Stimulated activated CD4-positive, alpha-beta T cell treated with anti-CD3 and anti-CD28 coated beads, Interleukin-12 subunit alpha, Interleukin-12 subunit beta, amount 100 ng/mL, for 24 hours (primary cell): ENCODE results near the gene SPEM3.
"Not testable (repeated sequence)": the region's sequence is repeated elsewhere in the genome, so short reads cannot be mapped to it uniquely, and the experiment has no call there.

ENCODE experiments used
- DNase-seq, 2 experiments: peaks; one replicate each; pipeline ENCODE4 v3.0.0-alpha.2; 2020; ENCODE audit warnings: low read depth in 2 of 2

SPEM3 gene

GRCh38 chr17:7471729-7472128 is 43.1 kb downstream of the SPEM3 start:
- no peak for DNase-seq

GRCh38 chr17:7474767-7475166 is 46.1 kb downstream of the SPEM3 start:
- DNase-seq: not testable (repeated sequence)

GRCh38 chr17:7475764-7476422 is 47.2 kb downstream of the SPEM3 start:
- no peak for DNase-seq

- DNase-seq: no peak
Observed at GRCh38 chr17:7476494-7476893, 47.8 kb downstream of the SPEM3 start.

GRCh38 chr17:7476951-7477350 is 48.3 kb downstream of the SPEM3 start:
- DNase-seq: no peak

- DNase-seq: no peak
Observed at GRCh38 chr17:7477392-7478275, 49.0 kb downstream of the SPEM3 start.

DNA sequence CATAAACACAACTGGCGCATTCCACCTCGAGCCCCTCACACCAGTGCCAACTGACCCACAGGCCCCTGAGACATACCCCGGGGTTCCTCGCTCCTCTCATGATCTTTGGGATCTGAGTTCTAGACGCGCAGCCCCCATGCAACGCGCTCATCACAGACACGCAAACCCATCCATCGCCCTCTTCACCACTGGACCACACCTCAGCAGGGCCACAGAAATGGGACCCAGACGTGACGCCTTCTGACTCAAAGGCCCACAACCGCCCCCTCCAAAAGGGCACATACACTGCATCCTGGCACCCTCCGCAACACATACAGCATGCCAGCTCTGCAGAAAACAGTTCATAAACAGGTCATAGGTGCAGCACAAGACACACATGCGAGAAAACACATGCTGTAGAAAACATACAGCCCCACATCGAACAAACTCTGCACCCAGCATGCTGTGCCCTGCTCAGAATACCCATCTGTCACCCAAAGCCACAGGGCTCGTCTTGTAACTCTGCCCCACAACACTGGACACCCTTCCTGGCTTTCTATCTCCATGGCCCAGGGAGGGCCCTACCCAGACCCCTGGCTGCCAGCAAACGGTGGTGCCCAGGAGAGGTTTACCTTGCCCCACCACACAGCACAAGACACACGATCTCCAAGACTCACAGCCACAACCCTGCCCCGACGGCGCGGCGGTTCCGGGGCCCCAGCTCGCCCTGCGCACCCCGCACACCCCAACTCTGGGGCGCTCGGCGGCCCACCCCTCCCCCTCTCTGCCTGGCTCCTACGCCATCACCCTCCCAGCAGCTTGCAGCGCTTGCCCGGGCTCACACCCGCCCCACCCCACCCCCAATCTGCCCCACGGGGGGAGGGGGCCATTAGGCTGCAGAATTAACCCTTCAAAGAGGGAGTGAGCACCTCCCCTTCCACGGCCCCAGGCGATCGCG is 49.9 kb downstream of the SPEM3 start:
- peak; percentile 37 to 40 for DNase-seq

- DNase-seq: peak; percentile 28 to 33
Observed at GRCh38 chr17:7479213-7480088, 50.8 kb downstream of the SPEM3 start, which contains the start of gene ZBTB4. Gene ZBTB4 (minus strand): TSS chr17:7479631. CDS start chr17:7466801, 12,830 bp downstream.

DNA sequence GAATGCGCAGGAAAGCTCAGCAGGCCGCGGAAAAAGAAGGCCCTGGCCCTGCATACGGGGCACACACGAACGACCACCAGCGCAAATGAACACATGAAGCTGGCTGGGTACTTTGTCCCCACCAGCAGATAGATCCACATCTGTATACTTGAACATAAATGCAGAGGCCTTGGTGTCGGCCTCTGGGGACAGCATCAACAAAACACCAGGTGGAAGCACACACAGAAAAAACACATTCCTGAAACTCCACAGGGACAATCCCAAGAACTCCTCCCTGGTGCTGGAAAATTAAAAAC is 51.4 kb downstream of the SPEM3 start:
- DNase-seq: no peak

DNA sequence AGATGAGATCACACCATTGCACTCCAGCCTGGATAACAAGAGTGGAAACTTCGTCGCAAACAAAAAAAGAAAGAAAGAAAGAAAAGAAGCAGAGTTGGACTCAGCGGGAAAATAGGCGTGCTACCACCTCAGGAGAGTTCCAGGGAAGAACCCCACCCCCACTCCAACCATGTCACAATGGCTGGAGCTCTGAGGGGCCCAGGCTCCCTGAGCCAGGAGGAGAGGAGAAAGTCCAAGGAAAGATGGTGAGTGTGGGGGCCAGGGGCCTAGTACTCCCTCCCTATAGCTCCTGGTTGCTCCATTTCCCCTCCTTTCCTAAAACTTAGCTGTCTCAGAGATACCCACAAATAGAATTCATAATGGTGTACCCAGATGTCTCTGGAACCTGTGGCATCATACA is 52.6 kb downstream of the SPEM3 start, which contains the start of gene SLC35G6:
Gene SLC35G6, plus strand, starts transcription at position 172 of the 400 bp plus-strand sequence. Its CDS starts 71 bp downstream, at position 243.
- not testable (repeated sequence) for DNase-seq

- not testable (repeated sequence) for DNase-seq
Observed at GRCh38 chr17:7481842-7482741, 53.4 kb downstream of the SPEM3 start.
